GM19468 (cell line): ENCODE data around the gene DYNLT2.
"Not testable (repeated sequence)": the region's sequence is repeated elsewhere in the genome, so short reads cannot be mapped to it uniquely, and the experiment has no call there.

ENCODE experiments used
- ATAC-seq: cut with Tn5 transposase; IDR thresholded peaks from one replicate; pipeline ENCODE4 v1.9.1; 2021; ENCODE audit warnings: mild to moderate bottlenecking, moderate library complexity, moderate number of reproducible peaks; ENCODE audit not compliant: unreplicated experiment; ENCODE audit errors: extremely low read depth

Gene DYNLT2

DNA sequence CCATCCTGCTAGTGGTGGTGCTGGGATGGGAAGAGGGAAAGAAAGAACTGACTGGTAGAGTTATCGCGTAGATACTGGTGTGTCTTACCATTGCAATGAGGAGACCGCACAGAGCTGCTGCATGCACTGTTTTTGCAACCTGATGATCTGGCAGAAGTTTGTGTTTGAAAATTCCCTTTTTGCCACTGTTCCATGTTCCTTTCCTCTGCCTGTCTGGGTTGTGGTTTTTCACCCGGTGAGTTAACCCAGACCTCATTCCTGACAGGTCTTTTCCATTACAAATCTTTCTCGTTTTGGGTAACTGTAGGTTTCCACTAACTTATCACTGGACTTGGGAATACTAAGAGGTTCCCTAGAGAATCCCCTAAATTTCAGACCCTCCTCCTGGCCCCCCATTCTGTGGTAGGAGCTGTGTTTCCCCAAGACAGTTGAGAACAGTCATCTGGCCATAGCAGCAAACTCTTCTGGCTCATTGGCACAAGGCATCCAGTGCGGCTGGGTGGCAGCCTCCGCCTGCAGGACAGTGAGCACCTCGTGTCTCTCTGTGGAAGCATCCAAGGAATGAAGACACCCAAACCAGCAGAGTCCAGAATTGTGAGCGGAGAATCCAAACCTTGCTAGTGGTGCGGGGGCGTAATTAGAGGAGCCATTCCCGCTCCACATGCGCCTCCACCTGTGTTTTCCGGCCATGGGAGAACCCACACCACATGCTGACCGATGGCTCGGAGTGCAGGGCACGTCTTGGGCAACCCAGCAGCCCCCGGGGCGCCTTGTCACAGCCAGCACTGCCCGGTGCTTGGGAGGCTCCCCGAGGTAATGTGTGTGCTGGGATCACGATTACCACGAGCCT lies 32.8 kb upstream of the DYNLT2 start:
- ATAC-seq, result no peak

GRCh38 chr6:169783401-169783800 lies 32.0 kb upstream of the DYNLT2 start:
- no peak for ATAC-seq

DNA sequence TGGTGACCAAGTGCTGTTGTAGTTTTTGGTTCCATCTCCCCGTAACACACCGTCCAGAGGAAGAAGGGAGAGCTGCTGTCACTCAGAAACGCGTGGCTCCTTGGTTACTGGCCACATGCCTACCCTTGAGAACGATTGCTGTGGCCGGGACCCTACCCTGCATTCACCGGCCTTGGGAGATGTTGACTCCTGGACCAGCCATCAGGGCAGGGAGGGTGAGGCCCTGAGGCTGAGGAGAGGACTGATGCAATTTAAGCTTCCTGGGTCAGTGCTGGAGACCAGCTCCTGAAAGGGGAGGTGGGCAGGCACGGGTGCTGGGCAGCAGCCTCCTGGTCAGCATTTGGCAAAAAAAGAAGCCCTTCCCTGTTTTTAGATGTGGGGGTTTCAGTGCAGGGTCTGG lies 31.6 kb upstream of the DYNLT2 start:
- ATAC-seq, result no peak

- no peak for ATAC-seq
These were observed 29.3 kb upstream of the DYNLT2 start for GRCh38 chr6:169780571-169781091.

- no peak for ATAC-seq
These were observed 28.5 kb upstream of the DYNLT2 start for GRCh38 chr6:169779896-169780295.

DNA sequence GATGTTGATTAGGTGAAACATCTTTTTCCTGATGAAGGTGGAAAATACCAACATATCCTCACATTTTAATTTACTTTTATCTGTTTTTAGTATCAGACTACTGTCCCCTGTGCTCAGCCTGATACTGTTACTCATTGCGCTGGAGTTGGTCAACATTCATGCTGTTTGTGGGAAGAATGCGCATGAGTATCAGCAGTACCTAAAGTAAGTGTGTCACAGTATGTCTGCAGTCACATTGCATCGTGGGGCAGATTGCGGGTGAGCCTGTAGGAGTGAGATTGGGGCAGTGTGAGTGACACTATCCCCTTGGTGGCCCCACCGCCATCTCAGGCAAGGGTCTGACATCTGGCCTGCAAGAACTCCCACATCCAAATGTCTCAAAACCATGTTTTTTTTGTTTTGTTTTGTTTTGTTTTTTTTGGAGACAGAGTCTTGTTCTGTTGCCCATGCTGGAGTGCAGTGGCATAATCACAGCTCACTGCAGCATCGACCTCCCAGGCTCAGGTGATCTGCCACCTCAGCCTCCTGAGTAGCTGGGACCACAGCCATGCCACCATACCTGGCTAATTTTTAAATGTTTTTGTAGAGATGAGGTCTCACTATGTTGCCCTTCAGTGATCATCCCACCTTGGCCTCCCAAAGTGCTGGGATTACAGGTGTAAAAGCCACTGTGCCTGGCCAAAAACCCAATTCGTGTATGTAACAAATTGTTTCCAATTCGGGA lies 27.9 kb upstream of the DYNLT2 start:
- no peak for ATAC-seq

- no peak for ATAC-seq
These were observed 27.3 kb upstream of the DYNLT2 start for GRCh38 chr6:169778646-169779045.

GRCh38 chr6:169777896-169778295 lies 26.5 kb upstream of the DYNLT2 start:
- ATAC-seq, result no peak

- no peak for ATAC-seq
These were observed 25.0 kb upstream of the DYNLT2 start for GRCh38 chr6:169776379-169776778.

DNA sequence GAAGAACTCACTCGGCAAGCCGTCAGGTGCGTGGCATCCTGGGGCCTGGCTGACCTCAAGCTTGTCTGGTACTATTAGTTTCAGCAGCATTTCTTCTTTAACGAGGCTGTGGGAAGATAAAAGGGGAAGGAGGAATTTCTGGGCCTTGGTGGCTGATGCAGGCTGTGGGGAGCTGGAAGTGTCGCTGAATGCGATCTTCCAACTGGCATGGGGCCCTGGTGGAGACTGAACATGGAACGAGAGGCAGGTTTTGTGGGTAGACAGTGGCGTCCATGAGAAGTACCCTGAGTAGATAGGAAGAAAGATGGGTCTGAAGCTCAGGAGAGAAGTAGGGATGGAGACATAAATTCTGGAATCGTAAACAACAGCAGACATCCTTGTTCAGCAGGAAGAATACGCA lies 23.9 kb upstream of the DYNLT2 start:
- ATAC-seq, result no peak

- ATAC-seq, result no peak
These were observed 23.0 kb upstream of the DYNLT2 start for GRCh38 chr6:169774347-169774746.

- no peak for ATAC-seq
These were observed 15.8 kb upstream of the DYNLT2 start for GRCh38 chr6:169766921-169767736.

DNA sequence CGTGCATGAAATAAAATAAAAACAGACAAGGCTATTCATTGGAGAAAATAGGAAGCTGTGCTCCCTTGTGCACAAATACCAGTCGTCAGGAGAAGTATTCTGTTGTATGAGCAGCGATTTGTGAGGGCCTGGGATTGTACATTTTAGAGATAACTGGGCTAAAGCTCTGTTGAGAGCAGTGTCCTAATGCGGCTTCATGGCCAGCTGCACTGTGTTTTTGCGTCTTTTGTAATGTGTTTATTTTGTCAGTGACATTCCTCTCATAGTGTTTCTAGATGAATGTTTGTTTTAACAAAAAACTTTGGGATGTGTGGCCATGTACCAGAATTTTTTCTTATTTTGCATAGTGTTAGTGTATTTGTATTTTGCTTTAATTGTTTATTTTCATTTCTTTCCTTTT lies 14.9 kb upstream of the DYNLT2 start:
- ATAC-seq, result no peak

DNA sequence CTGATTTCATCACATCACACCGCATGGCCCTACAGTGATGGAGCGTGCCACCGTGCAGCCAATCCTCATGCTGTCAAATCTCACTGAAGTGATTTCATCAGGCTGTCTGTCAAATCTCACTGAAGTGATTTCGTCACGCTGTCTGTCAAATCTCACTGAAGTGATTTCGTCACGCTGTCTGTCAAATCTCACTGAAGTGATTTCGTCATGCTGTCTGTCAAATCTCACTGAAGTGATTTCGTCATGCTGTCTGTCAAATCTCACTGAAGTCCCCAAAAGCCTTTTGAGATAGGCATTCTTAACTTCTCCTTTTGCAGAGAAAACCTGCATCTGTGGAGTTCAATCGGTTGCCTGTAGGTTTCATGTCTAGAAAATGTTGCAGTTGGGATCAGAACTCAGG lies 14.4 kb upstream of the DYNLT2 start:
- ATAC-seq, result not testable (repeated sequence)

- ATAC-seq, result no peak
These were observed 12.5 kb upstream of the DYNLT2 start for GRCh38 chr6:169763881-169764280.

DNA sequence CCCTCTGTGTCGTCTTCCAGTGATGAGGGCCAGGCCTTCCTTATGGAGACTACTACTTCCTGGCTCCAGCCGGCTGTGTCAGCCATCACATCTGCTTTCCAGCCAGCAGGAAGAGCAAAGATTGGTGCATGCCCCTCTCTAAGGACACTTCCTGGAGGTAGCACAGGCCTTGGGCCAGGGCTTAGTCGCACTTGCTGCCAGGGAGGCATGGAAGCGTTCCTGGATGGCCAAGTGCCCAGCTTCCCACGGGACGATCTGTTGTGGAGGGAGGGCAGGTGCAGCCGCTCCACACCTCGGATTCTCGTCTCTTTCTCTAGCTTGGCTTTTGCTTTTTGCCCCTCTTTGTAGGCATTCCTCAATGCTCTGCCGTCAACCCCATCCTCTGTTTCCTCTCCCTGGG lies 11.9 kb upstream of the DYNLT2 start:
- ATAC-seq, result no peak

DNA sequence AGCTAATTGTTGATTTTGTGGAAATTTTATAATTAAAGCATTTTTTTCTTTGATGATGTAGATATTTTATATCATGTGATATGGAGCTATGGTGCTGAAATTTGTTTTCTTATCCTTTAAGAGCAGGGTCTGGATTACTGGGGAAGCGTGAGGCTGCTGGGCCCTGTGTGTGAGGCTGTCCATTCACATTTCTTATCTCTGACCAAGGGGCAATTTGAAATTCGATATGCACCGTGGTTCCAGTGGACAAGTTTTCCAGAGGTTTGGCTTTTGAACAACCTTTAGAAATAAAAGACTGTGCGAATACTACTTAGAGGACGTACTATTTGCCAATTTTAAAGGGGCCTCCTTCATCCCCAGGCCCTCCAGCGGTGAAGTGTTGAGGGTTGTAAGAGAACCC lies 3.8 kb upstream of the DYNLT2 start:
- ATAC-seq, result no peak

DNA sequence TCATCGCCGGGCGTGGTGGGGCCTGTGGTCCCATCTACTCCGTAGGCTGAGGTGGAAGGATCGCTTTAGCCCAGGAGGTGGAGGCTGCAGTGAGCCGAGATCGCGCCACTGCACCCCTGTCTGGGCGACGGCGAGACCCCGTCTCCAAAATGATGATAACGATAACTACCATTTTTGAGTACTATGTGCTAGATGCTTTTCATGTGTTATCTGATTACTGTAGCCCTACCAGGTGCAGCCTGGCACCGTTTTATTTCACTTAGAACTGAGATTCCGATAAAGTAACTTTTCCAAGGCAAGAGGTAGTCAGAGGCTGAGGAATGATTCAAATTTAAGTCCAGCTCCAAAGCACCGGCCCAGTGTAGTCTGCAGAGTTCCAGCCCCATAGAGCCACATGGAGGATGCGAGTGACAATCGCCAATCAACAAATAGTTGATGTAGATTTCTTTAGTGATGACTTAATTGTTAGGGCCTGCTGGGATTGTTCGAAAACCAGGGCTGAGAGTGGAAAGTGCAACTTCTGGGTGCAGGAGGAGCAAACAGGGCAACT lies 777 bp upstream of the DYNLT2 start:
- no peak for ATAC-seq

GRCh38 chr6:169746556-169746955 lies 4.8 kb downstream of the DYNLT2 start:
- ATAC-seq, result no peak

DNA sequence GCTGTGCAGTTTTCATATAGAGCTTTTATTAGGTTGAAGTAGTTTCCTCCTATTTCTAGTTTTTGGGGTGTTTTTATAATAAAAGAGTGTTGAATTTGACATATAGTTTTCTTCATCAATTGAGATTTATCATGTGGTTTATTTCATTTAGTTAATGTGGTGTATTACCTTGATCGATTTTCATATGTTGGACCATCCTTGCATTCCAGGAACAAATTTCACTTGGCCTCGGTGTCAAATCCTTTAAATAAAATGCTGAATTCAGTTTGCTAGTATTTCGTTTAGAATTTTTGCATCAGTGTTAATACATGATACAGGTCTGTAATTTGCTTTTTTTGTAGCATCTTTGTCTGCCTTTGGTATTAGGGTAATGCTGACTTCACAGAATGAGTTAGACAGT lies 6.0 kb downstream of the DYNLT2 start:
- no peak for ATAC-seq
